HepG2 (cell line): ENCODE measurements around the gene PDZD2. TPM values are rescaled to one million over a fixed set of nuclear protein-coding genes. Genes with fewer than 3 reads are reported as not detected.

Experiments
- ATAC-seq: fragments of 200-7000 bp; cut with Tn5 transposase; 3 replicates; pipeline ENCODE4 v1.9.1; 2020; ENCODE audit warnings: mild to moderate bottlenecking, moderate library complexity
- BruUV-seq: library from RNA; stranded (reverse); fragments of 400-500 nt; replicated peaks from 2 replicates; lab custom pipeline; 2021; lab: Mats Ljungman, UMichigan
- CTCF ChIA-PET: fragments of 300-600 bp; formaldehyde crosslinking; extraction: SDS; loops from one replicate; lab custom pipeline; 2021; ENCODE audit warnings: low total read pairs, inconsistent platforms, low intra/inter-chr PET ratio; lab: Yijun Ruan, JAX
- POLR2A ChIA-PET: fragments of 350-600 bp; sonication (Branson Sonifier 250); formaldehyde crosslinking; loops from one replicate; lab custom pipeline; 2020; ENCODE audit warnings: antibody characterized with exemption, inconsistent platforms; lab: Yijun Ruan, JAX
- DNase-seq: peaks from one replicate; pipeline ENCODE4 v3.0.0-alpha.2; 2015; ENCODE audit warnings: low spot score
- FAIRE-seq: peaks from 3 replicates; lab custom pipeline; 2011; peaks lifted over from hg19 to GRCh38; lab: Jason Lieb, UNC
- H2AFZ ChIP-seq: one replicate; pipeline ENCODE4 v1.6.1; 2011; ENCODE audit warnings: low read length, inconsistent platforms
- H3K27ac ChIP-seq: fragments of 300-600 bp; 3 replicates; pipeline ENCODE4 v1.8.0; 2011; ENCODE audit warnings: mixed run types, mild to moderate bottlenecking, mixed read lengths, low read length, inconsistent platforms; ENCODE audit not compliant: insufficient read depth; ENCODE audit errors: extremely low read length
- H3K27me3 ChIP-seq, 2 experiments: fragments of 200-600 bp in 1 of 2; 2 replicates in 1 of 2; 3 replicates in 1 of 2; pipeline versions ENCODE4 v1.6.0 to v1.8.0; 2011; ENCODE audit warnings: low read length in 2 of 2, mild to moderate bottlenecking in 2 of 2, moderate library complexity in 2 of 2, inconsistent platforms in 1 of 2; ENCODE audit not compliant: insufficient read depth in 2 of 2, control insufficient read depth in 1 of 2
- H3K36me3 ChIP-seq, 2 experiments: fragments of 200-600 bp in 1 of 2; replicated peaks in 1 of 2; 2 replicates in 1 of 2; 3 replicates in 1 of 2; pipeline versions ENCODE4 v1.5.1 to v1.8.0; 2011; ENCODE audit warnings: low read length in 2 of 2, inconsistent platforms in 1 of 2; ENCODE audit not compliant: insufficient read depth in 2 of 2, control insufficient read depth in 1 of 2
- H3K4me1 ChIP-seq: 2 replicates; pipeline ENCODE4 v1.5.1; 2012; ENCODE audit warnings: low read length, inconsistent platforms; ENCODE audit not compliant: insufficient read depth
- H3K4me2 ChIP-seq: 2 replicates; pipeline ENCODE4 v1.6.0; 2011; ENCODE audit warnings: low read depth, low read length, inconsistent platforms
- H3K4me3 ChIP-seq, 3 experiments: fragments of 200-600 bp in 1 of 3; sonication (generic), shearing (Covaris generic) in 1 of 3; replicated peaks in 1 of 3; 2 replicates each; pipeline ENCODE4 v1.5.1; 2011 to 2016; ENCODE audit warnings: low read length in 3 of 3, inconsistent platforms in 2 of 3, low read depth in 2 of 3, mild to moderate bottlenecking in 2 of 3, control low read depth in 1 of 3, mixed read lengths in 1 of 3; ENCODE audit not compliant: insufficient read depth in 1 of 3
- H3K79me2 ChIP-seq: one replicate; pipeline ENCODE4 v1.6.1; 2011; ENCODE audit warnings: low read length, inconsistent platforms; ENCODE audit not compliant: insufficient read depth
- H3K9ac ChIP-seq: 2 replicates; pipeline ENCODE4 v1.6.0; 2011; ENCODE audit warnings: mild to moderate bottlenecking, low read depth, low read length, inconsistent platforms; ENCODE audit not compliant: insufficient read depth
- H3K9me3 ChIP-seq: 2 replicates; pipeline ENCODE4 v1.5.1; 2012; ENCODE audit warnings: mild to moderate bottlenecking, low read length
- H4K20me1 ChIP-seq: 2 replicates; pipeline ENCODE4 v1.6.0; 2011; ENCODE audit warnings: inconsistent platforms, mild to moderate bottlenecking, low read length, moderate library complexity; ENCODE audit not compliant: insufficient read depth
- ELF3 ChIP-seq: IDR thresholded peaks from 2 replicates; pipeline ENCODE4 v1.6.1; 2016; ENCODE audit warnings: missing genetic modification reagents, missing compliant biosample characterization
- HHEX ChIP-seq: IDR thresholded peaks from 2 replicates; pipeline ENCODE4 v1.6.1; 2016; ENCODE audit warnings: control low read depth
- HOXA7 ChIP-seq: sonication (generic); formaldehyde crosslinking; IDR thresholded peaks from 2 replicates; pipeline ENCODE4 v1.8.1; 2022; ENCODE audit warnings: mild to moderate bottlenecking, missing genetic modification reagents, moderate library complexity
- KMT2B ChIP-seq: IDR thresholded peaks from 2 replicates; pipeline ENCODE4 v1.6.1; 2016; ENCODE audit warnings: missing genetic modification reagents, missing compliant biosample characterization
- NR0B2 ChIP-seq: sonication (generic); formaldehyde crosslinking; IDR thresholded peaks from 2 replicates; pipeline ENCODE4 v1.4.0; 2020; ENCODE audit warnings: mild to moderate bottlenecking, missing genetic modification reagents
- NR3C1 ChIP-seq: sonication (generic); formaldehyde crosslinking; IDR thresholded peaks from 2 replicates; pipeline ENCODE4 v1.4.0; 2020; ENCODE audit warnings: missing genetic modification reagents
- PHF5A ChIP-seq: IDR thresholded peaks from one replicate; pipeline ENCODE4 v1.6.1; 2018; ENCODE audit warnings: low read depth, missing genetic modification reagents; ENCODE audit not compliant: unreplicated experiment
- SAFB2 ChIP-seq: sonication (generic); formaldehyde crosslinking; IDR thresholded peaks from 2 replicates; pipeline ENCODE4 v1.5.1; 2020; ENCODE audit warnings: missing genetic modification reagents, low read depth, mild to moderate bottlenecking, borderline replicate concordance
- SIX4 ChIP-seq: sonication (generic); formaldehyde crosslinking; IDR thresholded peaks from 2 replicates; pipeline ENCODE4 v1.4.0; 2020; ENCODE audit warnings: missing genetic modification reagents
- SP2 ChIP-seq: sonication (generic); formaldehyde crosslinking; IDR thresholded peaks from 2 replicates; pipeline ENCODE4 v1.5.1; 2020; ENCODE audit warnings: mild to moderate bottlenecking, missing genetic modification reagents
- TCF7 ChIP-seq: sonication (generic); IDR thresholded peaks from 2 replicates; pipeline ENCODE4 v1.6.1; 2016; ENCODE audit warnings: antibody characterized with exemption, low read depth
- ZNF225 ChIP-seq: sonication (generic); formaldehyde crosslinking; IDR thresholded peaks from 2 replicates; pipeline ENCODE4 v1.4.0; 2020; ENCODE audit warnings: mild to moderate bottlenecking, missing genetic modification reagents
- ZNF34 ChIP-seq: sonication (generic); formaldehyde crosslinking; IDR thresholded peaks from 2 replicates; pipeline ENCODE4 v1.4.0; 2020; ENCODE audit warnings: mild to moderate bottlenecking, missing genetic modification reagents, borderline replicate concordance
- ZNF431 ChIP-seq: sonication (generic); formaldehyde crosslinking; IDR thresholded peaks from 2 replicates; pipeline ENCODE4 v1.9.0; 2022; ENCODE audit warnings: missing genetic modification reagents, low read depth, mild to moderate bottlenecking, borderline replicate concordance
- ZNF503 ChIP-seq: sonication (generic); formaldehyde crosslinking; IDR thresholded peaks from 2 replicates; pipeline ENCODE4 v1.4.0; 2020; ENCODE audit warnings: missing genetic modification reagents
- ZNF616 ChIP-seq: sonication (generic); formaldehyde crosslinking; IDR thresholded peaks from 2 replicates; pipeline ENCODE4 v1.5.0; 2020; ENCODE audit warnings: low read depth, mild to moderate bottlenecking, missing genetic modification reagents
- ZNF800 ChIP-seq: sonication (generic); formaldehyde crosslinking; IDR thresholded peaks from 2 replicates; pipeline ENCODE4 v1.4.0; 2020; ENCODE audit warnings: missing genetic modification reagents
- WGBS: methylation state at CpG from one replicate; pipeline ENCODE4 v1.1.6; 2017; ENCODE audit warnings: low lambda C conversion rate; 5-methylcytosine and 5-hydroxymethylcytosine counted together
- in situ Hi-C: cut with HindIII; loops from 2 replicates; pipeline ENCODE4 v1.10.0; 2017; ENCODE audit warnings: low pct_unique_long_range_greater_than_20kb; ENCODE audit not compliant: extremely low pct_ligation_motif_present
- intact Hi-C: fragments of 100-400 bp; cut with micrococcal nuclease; formaldehyde crosslinking; loops from one replicate; pipeline ENCODE4 v1.10.0; 2022; ENCODE audit not compliant: unreplicated experiment
- polyA plus RNA-seq, 8 experiments: library from polyadenylated mRNA; depleted of rRNA in 3 of 8; stranded (reverse) in 7 of 8; unstranded in 1 of 8; fragments of >200 nt; fragmentation: Illumina TruSeq in 4 of 8; extraction: Trizol in 4 of 8; gene quantifications; 2 replicates each; pipeline versions ENCODE4 v1.2.1 to v1.2.3, GENCODE V29; 2011 to 2016; ENCODE audit warnings: low read depth in 4 of 8, missing spikeins in 1 of 8, mixed read lengths in 1 of 8; ENCODE audit not compliant: insufficient read depth in 1 of 8
- total RNA-seq, 5 experiments: library from RNA; depleted of rRNA; stranded (reverse); fragments of >200 nt; fragmentation: Illumina TruSeq; extraction: Trizol; gene quantifications; 2 replicates each; pipeline ENCODE4 v1.2.3, GENCODE V29; 2016; ENCODE audit warnings: low read depth in 1 of 5
- TF ChIP-seq, protein P1 (sequence below): sonication (generic); formaldehyde crosslinking; IDR thresholded peaks from 2 replicates; pipeline ENCODE4 v1.5.0; 2020; ENCODE audit warnings: mild to moderate bottlenecking, missing genetic modification reagents
- TF ChIP-seq, protein P2 (sequence below): sonication (generic); formaldehyde crosslinking; IDR thresholded peaks from 2 replicates; pipeline ENCODE4 v1.4.0; 2020; ENCODE audit warnings: mild to moderate bottlenecking, missing genetic modification reagents

Gene PDZD2
- total and polyA plus RNA-seq, 2 of the 13 experiments (the other 11 are each of a cell fraction or from before 2014, with no cell fraction given) = 0.04 TPM; not detected in 1

DNA sequence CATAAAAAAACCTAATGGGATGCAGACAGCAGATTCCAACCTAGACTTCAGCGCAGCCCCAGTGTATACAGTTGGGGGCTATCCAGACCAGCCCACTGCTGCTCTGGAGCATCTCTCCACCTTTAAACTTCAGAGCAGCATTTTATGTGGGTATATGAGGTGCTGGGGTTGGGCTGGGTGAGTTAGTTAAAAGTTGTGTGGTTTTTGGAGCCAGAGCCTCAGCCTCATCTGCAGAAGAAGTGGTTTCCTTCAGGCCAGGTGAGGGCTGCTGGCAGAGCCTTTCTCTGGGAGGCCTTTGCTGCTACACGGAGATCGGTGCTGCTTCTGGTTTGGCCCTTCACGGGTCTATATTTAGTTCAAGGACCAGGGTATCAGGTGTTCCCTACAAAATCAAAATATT lies 228.3 kb downstream of the PDZD2 start:
- ATAC-seq (no peak), FAIRE-seq (no peak), DNase-seq (no peak)
- WGBS = 31% methylated on average over 2 of the region's 4 CpGs
- no peaks in the 10 kb centered on the region for H3K36me3 ChIP-seq
- peaks cover 0 to 31% of the 10 kb centered on the region in 2 experiments; a peak in 2 of 5 replicates for H3K27me3 ChIP-seq
- no peaks in the 10 kb centered on the region for H4K20me1 ChIP-seq
- H3K9me3 ChIP-seq = no peaks in the 10 kb centered on the region
- BruUV-seq = no TSS peak
- CTCF ChIA-PET = no interaction called here
- intact Hi-C loops = no loop called here
- no peak overlapping the region for H2AFZ ChIP-seq
- H3K4me1 ChIP-seq = no peaks in the 10 kb centered on the region
- H3K4me2 ChIP-seq = no peak overlapping the region
- in situ Hi-C loops = no loop called here
- POLR2A ChIA-PET = no interaction called here
- no peak for TF ChIP-seq ZNF34 (CRISPR knock-in tag)
- TF ChIP-seq, protein P1, sequence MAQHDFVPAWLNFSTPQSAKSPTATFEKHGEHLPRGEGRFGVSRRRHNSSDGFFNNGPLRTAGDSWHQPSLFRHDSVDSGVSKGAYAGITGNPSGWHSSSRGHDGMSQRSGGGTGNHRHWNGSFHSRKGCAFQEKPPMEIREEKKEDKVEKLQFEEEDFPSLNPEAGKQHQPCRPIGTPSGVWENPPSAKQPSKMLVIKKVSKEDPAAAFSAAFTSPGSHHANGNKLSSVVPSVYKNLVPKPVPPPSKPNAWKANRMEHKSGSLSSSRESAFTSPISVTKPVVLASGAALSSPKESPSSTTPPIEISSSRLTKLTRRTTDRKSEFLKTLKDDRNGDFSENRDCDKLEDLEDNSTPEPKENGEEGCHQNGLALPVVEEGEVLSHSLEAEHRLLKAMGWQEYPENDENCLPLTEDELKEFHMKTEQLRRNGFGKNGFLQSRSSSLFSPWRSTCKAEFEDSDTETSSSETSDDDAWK (CRISPR knock-in tag) = no peak
- TF ChIP-seq PHF5A (CRISPR knock-in tag) = no peak
- TF ChIP-seq ZNF616 (CRISPR knock-in tag) = no peak
- no peak for TF ChIP-seq HOXA7 (CRISPR knock-in tag)
- TF ChIP-seq NR0B2 (CRISPR knock-in tag) = no peak
- no peak for TF ChIP-seq ZNF503 (CRISPR knock-in tag)
- TF ChIP-seq SIX4 (CRISPR knock-in tag) = no peak
- TF ChIP-seq ZNF431 (CRISPR knock-in tag) = no peak
- TF ChIP-seq TCF7 = no peak
- TF ChIP-seq, protein P2, sequence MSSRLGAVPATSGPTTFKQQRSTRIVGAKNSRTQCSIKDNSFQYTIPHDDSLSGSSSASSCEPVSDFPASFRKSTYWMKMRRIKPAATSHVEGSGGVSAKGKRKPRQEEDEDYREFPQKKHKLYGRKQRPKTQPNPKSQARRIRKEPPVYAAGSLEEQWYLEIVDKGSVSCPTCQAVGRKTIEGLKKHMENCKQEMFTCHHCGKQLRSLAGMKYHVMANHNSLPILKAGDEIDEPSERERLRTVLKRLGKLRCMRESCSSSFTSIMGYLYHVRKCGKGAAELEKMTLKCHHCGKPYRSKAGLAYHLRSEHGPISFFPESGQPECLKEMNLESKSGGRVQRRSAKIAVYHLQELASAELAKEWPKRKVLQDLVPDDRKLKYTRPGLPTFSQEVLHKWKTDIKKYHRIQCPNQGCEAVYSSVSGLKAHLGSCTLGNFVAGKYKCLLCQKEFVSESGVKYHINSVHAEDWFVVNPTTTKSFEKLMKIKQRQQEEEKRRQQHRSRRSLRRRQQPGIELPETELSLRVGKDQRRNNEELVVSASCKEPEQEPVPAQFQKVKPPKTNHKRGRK (CRISPR knock-in tag) = no peak
- TF ChIP-seq NR3C1 (CRISPR knock-in tag) = no peak
- no peak for TF ChIP-seq HHEX (CRISPR knock-in tag)
- TF ChIP-seq ELF3 (CRISPR knock-in tag) = no peak
- no peak for TF ChIP-seq ZNF225
- TF ChIP-seq SP2 (CRISPR knock-in tag) = no peak
- TF ChIP-seq KMT2B (CRISPR knock-in tag) = no peak
- TF ChIP-seq SAFB2 = no peak
- no peak for TF ChIP-seq ZNF800 (CRISPR knock-in tag)
- H3K9ac ChIP-seq = no peak overlapping the region
- H3K4me3 ChIP-seq = no peak overlapping the region
- no peak overlapping the region for H3K27ac ChIP-seq
- no peaks in the 10 kb centered on the region for H3K79me2 ChIP-seq
